Testis (tissue), 3 donors: ENCODE measurements around the gene B3GNT3. TPM values are rescaled to one million over a fixed set of nuclear protein-coding genes. Genes with fewer than 3 reads are reported as not detected.

Source experiments
- DNase-seq: peaks from one replicate; pipeline ENCODE4 v3.0.0-alpha.2; 2019
- H3K27ac ChIP-seq, 2 donors: fragments of 200-600 bp; sonication (generic); one replicate each; pipeline ENCODE4 v1.5.1; 2019
- H3K27me3 ChIP-seq: fragments of 200-600 bp; sonication (generic); one replicate; pipeline ENCODE4 v1.5.1; 2019
- H3K36me3 ChIP-seq: fragments of 200-600 bp; sonication (generic); one replicate; pipeline ENCODE4 v1.5.1; 2017; ENCODE audit warnings: low read depth; ENCODE audit errors: missing control alignments
- H3K4me1 ChIP-seq: fragments of 200-600 bp; sonication (generic); one replicate; pipeline ENCODE4 v1.5.1; 2019
- H3K4me3 ChIP-seq, 2 donors: fragments of 200-600 bp; sonication (generic); one replicate each; pipeline ENCODE4 v1.5.1; 2017 to 2019
- H3K9me3 ChIP-seq: fragments of 200-600 bp; sonication (generic); one replicate; pipeline ENCODE4 v1.5.1; 2017
- CTCF ChIP-seq, 3 experiments: fragments of 450-650 bp in 2 of 3; fragments of 200-600 bp in 1 of 3; sonication (generic) in 1 of 3; IDR thresholded peaks; one replicate each; pipeline ENCODE4 v1.5.1; 2016 to 2019; ENCODE audit warnings: antibody characterized with exemption in 3 of 3, mild to moderate bottlenecking in 2 of 3, moderate library complexity in 1 of 3
- POLR2A ChIP-seq: fragments of 450-650 bp; IDR thresholded peaks from one replicate; pipeline ENCODE4 v1.6.1; 2017; ENCODE audit warnings: antibody characterized with exemption, mild to moderate bottlenecking, moderate library complexity
- WGBS, 2 donors: methylation state at CpG; one replicate each; pipeline ENCODE4 v1.1.5; 2018; 5-methylcytosine and 5-hydroxymethylcytosine counted together
- intact Hi-C: fragments of 100-400 bp; cut with DNase I; formaldehyde crosslinking; loops from one replicate; pipeline ENCODE4 v1.15.1; 2023; ENCODE audit warnings: low total_unique reads
- polyA plus RNA-seq: library from polyadenylated mRNA; stranded (reverse); fragments of 350-450 nt; fragmentation: Illumina TruSeq; extraction: RNeasy Lipid Tissue Mini Kit (QIAGEN cat#74804); gene quantifications from one replicate; pipeline ENCODE4 v1.2.3, GENCODE V29; 2014; ENCODE audit warnings: low read depth, low replicate concordance; ENCODE audit not compliant: insufficient read depth
- small RNA-seq, 2 donors: library from RNA; depleted of rRNA; stranded (forward); fragments of <200 nt; gene quantifications; one replicate each; pipeline ENCODE3, GENCODE V24; 2016
- total RNA-seq, 2 donors: library from RNA; depleted of rRNA; stranded (reverse); fragments of >200 nt; gene quantifications; one replicate each; pipeline ENCODE4 v1.2.3, GENCODE V29; 2016

Gene B3GNT3
- total and polyA plus RNA-seq, 3 donors from 2014 or later: 0.19 to 0.71 (median 0.63) TPM

GRCh38 chr19:17862711-17863519 lies 68.0 kb downstream of the B3GNT3 start:
- Histone ChIP-seq H3K27ac (peak overlapping the region in 1 of 2 donors; percentile 46), H3K9me3 (no peaks in the 10 kb centered on the region), H3K36me3 (no peaks in the 10 kb centered on the region), H3K4me1 (peaks cover 18% of the 10 kb centered on the region), H3K27me3 (no peaks in the 10 kb centered on the region), H3K4me3 (no peak overlapping the region)
- no peak for DNase-seq
- TF ChIP-seq CTCF (IDR thresholded peaks at IDR 0.05) (no peak), POLR2A (no peak)
- 79 to 96% methylated on average over 15 to 31 of the region's 31 CpGs for WGBS, 2 donors
- intact Hi-C loops: no loop called here

Small RNA genes within 50 kb of the gene (small RNA-seq; reads per million reads assigned to genes)
- 0 reads per million in 2 donors for gene SNORA68

Other genes starting within 250 kb of the B3GNT3 start
- gene COLGALT1, start 239.5 kb upstream of the B3GNT3 start, total RNA-seq: 10 to 100 TPM; 70.3 to 94.5 TPM
- gene COLGALT1, start 239.5 kb upstream of the B3GNT3 start, polyA plus RNA-seq: 52.0 TPM
- gene UNC13A, start 106.8 kb upstream of the B3GNT3 start, total RNA-seq: 1 to 10 TPM; 2.6 to 3.2 TPM
- 1.2 TPM for gene UNC13A, start 106.8 kb upstream of the B3GNT3 start, polyA plus RNA-seq
- gene MAP1S, start 75.7 kb upstream of the B3GNT3 start, total RNA-seq: 100 to 1,000 TPM in 1 of 2 donors, 10 to 100 TPM in 1; 95.5 to 106 TPM
- gene MAP1S, start 75.7 kb upstream of the B3GNT3 start, polyA plus RNA-seq: 123 TPM
- 10 to 100 TPM; 12.8 to 15.6 TPM for gene FCHO1, start 43.7 kb upstream of the B3GNT3 start, total RNA-seq
- 9.8 TPM for gene FCHO1, start 43.7 kb upstream of the B3GNT3 start, polyA plus RNA-seq
- 100 to 1,000 TPM in 1 of 2 donors, 10 to 100 TPM in 1; 39.0 to 183 TPM for gene INSL3, start 26.4 kb downstream of the B3GNT3 start, total RNA-seq
- gene INSL3, start 26.4 kb downstream of the B3GNT3 start, polyA plus RNA-seq: 1,477 TPM
- 10 to 100 TPM in 1 of 2 donors, 1 to 10 TPM in 1; 5.0 to 10.5 TPM for gene JAK3, start 52.8 kb downstream of the B3GNT3 start, total RNA-seq
- 3.5 TPM for gene JAK3, start 52.8 kb downstream of the B3GNT3 start, polyA plus RNA-seq
- gene RPL18A, start 64.8 kb downstream of the B3GNT3 start, total RNA-seq: 1,000 to 10,000 TPM in 1 of 2 donors, 100 to 1,000 TPM in 1; 551 to 1,098 TPM
- gene RPL18A, start 64.8 kb downstream of the B3GNT3 start, polyA plus RNA-seq: 828 TPM
- 1 to 10 TPM in 1 of 2 donors, under 1 TPM in 1; 0.79 to 1.4 TPM for gene SLC5A5, start 76.8 kb downstream of the B3GNT3 start, total RNA-seq
- gene SLC5A5, start 76.8 kb downstream of the B3GNT3 start, polyA plus RNA-seq: 1.1 TPM
- 10 to 100 TPM; 51.5 to 69.5 TPM for gene CCDC124, start 137.9 kb downstream of the B3GNT3 start, total RNA-seq
- gene CCDC124, start 137.9 kb downstream of the B3GNT3 start, polyA plus RNA-seq: 75.0 TPM
- gene KCNN1, start 172.0 kb downstream of the B3GNT3 start, total RNA-seq: 10 to 100 TPM; 10.3 to 15.9 TPM
- 4.4 TPM for gene KCNN1, start 172.0 kb downstream of the B3GNT3 start, polyA plus RNA-seq
- gene ARRDC2, start 213.0 kb downstream of the B3GNT3 start, total RNA-seq: 10 to 100 TPM; 13.0 to 15.3 TPM
- 10.3 TPM for gene ARRDC2, start 213.0 kb downstream of the B3GNT3 start, polyA plus RNA-seq